ENCODE data around the gene CEP55. TPM values are rescaled to one million over a fixed set of nuclear protein-coding genes. Genes with fewer than 3 reads are reported as not detected.

The CEP55 gene
- total RNA-seq, 2 experiments from 2014 or later, result 88.0 to 91.3 TPM

DNA sequence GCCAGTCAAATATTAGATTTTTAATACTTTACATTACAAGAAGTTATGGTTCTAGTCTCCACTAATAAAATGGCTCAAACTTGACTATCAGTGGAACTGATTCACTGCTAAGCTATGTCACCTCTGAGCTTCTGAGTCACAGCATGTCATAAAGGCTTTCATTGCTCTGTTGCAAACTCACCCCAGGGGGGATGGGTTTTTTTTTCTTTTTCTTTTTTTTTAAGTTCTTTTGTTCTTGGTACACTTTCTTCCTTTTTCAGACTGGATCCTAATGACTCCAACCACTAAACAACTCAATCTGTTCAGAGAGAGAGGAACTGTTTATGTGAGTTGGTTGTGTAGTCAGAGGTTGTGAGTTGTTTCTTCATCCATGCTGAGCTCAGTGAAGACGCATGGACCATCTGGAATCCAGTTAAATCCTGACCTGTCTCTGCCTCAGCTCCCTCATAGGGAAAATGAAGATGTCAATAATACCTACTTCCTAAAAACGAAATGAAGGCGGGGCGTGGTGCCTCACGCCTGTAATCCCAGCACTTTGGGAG, 25.2 kb upstream of the CEP55 start:
- intact Hi-C loops (cut with micrococcal nuclease), result loop anchor here (1.0 kb wide), 1 partner anchor 11 kb away; the partner anchor contains the start of gene MYOF
- Mint-ChIP-seq H3K9me3 (peaks cover 2% of the 10 kb centered on the region), H3K4me1 (ENCODE audit: low read depth) (peaks cover 19% of the 10 kb centered on the region), H3K27me3 (no peaks in the 10 kb centered on the region), H3K27ac (no peak overlapping the region), H3K4me3 (no peak overlapping the region), H3K36me3 (peaks cover 12% of the 10 kb centered on the region)
- no peak for DNase-seq
- POLR2A ChIA-PET, result interaction anchor here (0.6 to 2.2 kb wide), 5 partner anchors 11 to 477 kb away, joined by 4 to 9 read pairs (median 6); partner anchors contain the start of gene MYOF
- CTCF ChIA-PET, result interaction anchor here (0.8 to 4.6 kb wide), 6 partner anchors 9 to 119 kb away, joined by 3 to 52 read pairs (median 5); partner anchors contain the start of gene MYOF

DNA sequence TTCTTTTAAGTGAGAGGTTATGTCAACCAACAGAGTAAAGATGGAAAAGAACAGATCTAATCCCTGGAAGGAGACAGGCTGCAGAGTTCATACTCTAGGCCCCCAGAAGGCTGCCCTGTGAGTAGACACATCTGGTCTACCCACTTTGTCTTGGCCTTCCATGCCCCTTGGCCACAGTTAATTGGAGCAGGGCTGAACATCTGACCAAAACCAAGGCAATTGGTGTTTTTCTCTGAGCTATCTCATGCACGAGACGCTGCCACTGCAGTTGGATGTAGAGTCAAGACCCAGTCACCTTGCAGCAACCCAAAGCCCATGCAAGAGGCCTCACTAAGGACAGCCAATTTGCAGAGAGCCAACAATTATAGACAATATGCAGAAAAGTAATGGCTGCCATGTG, 23.3 kb upstream of the CEP55 start:
- intact Hi-C loops (cut with micrococcal nuclease), result no loop called here
- Mint-ChIP-seq H3K4me3 (no peak overlapping the region), H3K36me3 (peaks cover 14% of the 10 kb centered on the region), H3K27me3 (no peaks in the 10 kb centered on the region), H3K9me3 (peaks cover 2% of the 10 kb centered on the region), H3K27ac (no peak overlapping the region), H3K4me1 (ENCODE audit: low read depth) (peaks cover 18% of the 10 kb centered on the region)
- DNase-seq, result no peak
- POLR2A ChIA-PET, result interaction anchor here (1.5 kb wide), 1 partner anchor 9 kb away, joined by 3 read pairs; the partner anchor contains the start of gene MYOF
- CTCF ChIA-PET, result interaction anchor here (1.4 to 2.0 kb wide), 3 partner anchors 9 to 97 kb away, joined by 4 to 11 read pairs (median 8); partner anchors contain the start of gene MYOF

DNA sequence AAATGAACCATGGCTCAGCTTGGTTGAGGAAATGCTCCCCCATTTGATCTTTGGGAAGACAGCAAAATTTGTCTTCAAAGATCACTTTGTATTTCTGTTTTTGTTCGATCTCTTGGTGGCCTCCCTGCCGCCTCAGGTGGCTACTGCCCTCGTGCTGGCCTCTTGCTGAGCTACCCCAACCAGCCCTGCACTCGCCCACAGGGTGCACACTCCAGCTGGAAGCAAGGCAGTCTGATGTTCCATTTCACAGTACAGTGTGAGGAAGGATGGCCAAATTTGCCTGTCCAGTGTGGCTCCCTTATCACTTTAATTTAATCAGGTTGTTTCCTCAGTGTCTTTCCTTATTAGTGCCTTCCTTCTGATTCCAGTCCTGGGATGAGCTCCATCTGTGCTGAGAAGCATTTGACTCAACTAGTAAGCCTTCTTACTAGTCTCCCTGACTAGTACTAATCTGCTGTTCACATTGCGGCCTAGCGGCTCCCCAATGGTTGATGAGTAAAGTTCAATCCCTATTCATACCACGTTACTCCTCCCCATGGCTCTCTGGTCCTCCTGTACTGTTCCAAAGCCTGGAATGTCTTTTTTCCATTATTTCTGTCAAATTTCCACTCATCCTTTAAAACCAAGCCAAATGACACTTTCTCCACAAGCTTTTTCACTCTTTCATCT, 22.5 kb upstream of the CEP55 start:
- ChIA-PET CTCF (interaction anchor here (0.5 to 2.0 kb wide), 5 partner anchors 8 to 104 kb away, joined by 3 to 11 read pairs (median 4); partner anchors contain the start of gene MYOF), POLR2A (interaction anchor here (1.5 kb wide), 1 partner anchor 8 kb away, joined by 3 read pairs; the partner anchor contains the start of gene MYOF)
- no peak for DNase-seq
- H3K27me3 Mint-ChIP-seq, result no peaks in the 10 kb centered on the region
- H3K9me3 Mint-ChIP-seq, result peaks cover 2% of the 10 kb centered on the region
- intact Hi-C loops (cut with micrococcal nuclease), result no loop called here
- no peak overlapping the region for H3K27ac Mint-ChIP-seq
- no peak overlapping the region for H3K4me3 Mint-ChIP-seq
- H3K4me1 Mint-ChIP-seq (ENCODE audit: low read depth), result peaks cover 12% of the 10 kb centered on the region
- H3K36me3 Mint-ChIP-seq, result peaks cover 9% of the 10 kb centered on the region

DNA sequence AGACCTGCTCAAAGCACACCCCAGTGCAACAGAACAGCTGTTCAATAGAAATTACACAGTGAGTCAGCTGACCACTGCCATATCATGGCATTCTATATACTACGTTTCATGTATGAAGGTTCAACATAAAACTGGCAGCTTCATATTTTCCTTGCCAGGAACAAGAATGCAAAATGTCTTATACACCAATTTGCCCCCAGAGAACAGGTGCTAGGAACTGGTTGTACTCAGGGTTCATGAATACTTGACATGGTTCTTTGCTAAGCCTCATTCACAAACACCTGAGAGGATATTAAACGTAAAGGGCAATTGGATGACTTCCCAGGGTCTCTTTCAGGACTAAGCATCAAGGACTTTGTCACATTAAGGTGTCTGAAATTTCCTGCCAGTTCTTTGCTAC, 21.2 kb upstream of the CEP55 start:
- H3K4me1 Mint-ChIP-seq (ENCODE audit: low read depth), result peaks cover 20% of the 10 kb centered on the region
- H3K36me3 Mint-ChIP-seq, result peaks cover 8% of the 10 kb centered on the region
- CTCF ChIA-PET, result interaction anchor here (1.1 to 2.9 kb wide), 2 partner anchors 37 to 99 kb away, joined by 3 to 20 read pairs; no protein-coding TSS in a partner anchor
- intact Hi-C loops (cut with micrococcal nuclease), result no loop called here
- no peak overlapping the region for H3K4me3 Mint-ChIP-seq
- no peak overlapping the region for H3K27ac Mint-ChIP-seq
- peaks cover 2% of the 10 kb centered on the region for H3K9me3 Mint-ChIP-seq
- POLR2A ChIA-PET, result interaction anchor here (0.6 to 1.1 kb wide), 3 partner anchors 45 to 62 kb away, joined by 3 to 4 read pairs (median 4); no protein-coding TSS in a partner anchor
- DNase-seq, result no peak
- H3K27me3 Mint-ChIP-seq, result no peaks in the 10 kb centered on the region

DNA sequence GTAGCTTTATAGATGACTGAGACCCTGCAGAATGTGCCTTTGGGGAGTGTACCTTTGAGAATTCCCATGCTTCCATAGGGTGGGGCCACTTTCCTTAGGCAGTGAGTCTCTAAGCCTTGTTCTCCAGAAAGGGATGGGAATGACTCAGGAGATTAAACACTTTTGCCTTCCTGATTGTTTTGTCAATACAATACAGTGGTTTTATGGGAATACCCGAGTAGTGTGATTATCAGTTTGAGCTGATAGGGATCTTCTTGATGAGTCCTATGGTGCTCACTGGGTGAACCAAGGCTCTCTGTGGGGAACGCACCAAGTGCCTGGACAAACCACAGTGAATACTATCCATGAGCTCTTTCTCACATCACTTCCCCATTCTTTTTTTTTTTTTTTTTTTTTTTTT, 20.5 kb upstream of the CEP55 start:
- intact Hi-C loops (cut with micrococcal nuclease), result no loop called here
- DNase-seq, result no peak
- H3K4me3 Mint-ChIP-seq, result no peak overlapping the region
- peaks cover 5% of the 10 kb centered on the region for H3K36me3 Mint-ChIP-seq
- POLR2A ChIA-PET, result no interaction called here
- H3K27ac Mint-ChIP-seq, result no peak overlapping the region
- CTCF ChIA-PET, result interaction anchor here (1.1 to 2.9 kb wide), 2 partner anchors 36 to 99 kb away, joined by 3 to 20 read pairs; no protein-coding TSS in a partner anchor
- H3K27me3 Mint-ChIP-seq, result no peaks in the 10 kb centered on the region
- no peaks in the 10 kb centered on the region for H3K9me3 Mint-ChIP-seq
- H3K4me1 Mint-ChIP-seq (ENCODE audit: low read depth), result peaks cover 18% of the 10 kb centered on the region

DNA sequence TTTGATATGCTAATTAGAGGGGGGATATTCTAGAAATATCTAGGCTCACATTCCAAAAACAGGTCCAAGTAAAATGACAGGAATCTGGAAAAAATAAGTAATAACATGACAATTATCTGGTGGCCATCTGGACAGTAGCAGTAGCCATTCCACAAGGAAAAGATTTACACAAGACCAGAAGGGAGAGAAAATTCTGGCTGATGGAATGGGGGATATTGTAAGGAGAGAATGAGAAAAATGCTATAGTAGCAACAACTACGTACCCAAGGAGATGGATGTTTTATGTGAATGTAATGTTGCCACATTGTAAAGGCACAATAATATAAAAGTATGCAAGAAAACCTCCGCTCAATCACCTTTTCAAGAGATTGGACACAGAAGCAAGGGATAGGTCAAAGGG, 19.7 kb upstream of the CEP55 start:
- Mint-ChIP-seq H3K4me3 (no peak overlapping the region), H3K27ac (no peak overlapping the region), H3K4me1 (ENCODE audit: low read depth) (peaks cover 19% of the 10 kb centered on the region), H3K27me3 (no peaks in the 10 kb centered on the region), H3K9me3 (no peaks in the 10 kb centered on the region), H3K36me3 (peaks cover 5% of the 10 kb centered on the region)
- ChIA-PET CTCF (interaction anchor here (2.9 kb wide), 1 partner anchor 100 kb away, joined by 20 read pairs; no protein-coding TSS in a partner anchor), POLR2A (no interaction called here)
- DNase-seq, result no peak
- intact Hi-C loops (cut with micrococcal nuclease), result no loop called here

DNA sequence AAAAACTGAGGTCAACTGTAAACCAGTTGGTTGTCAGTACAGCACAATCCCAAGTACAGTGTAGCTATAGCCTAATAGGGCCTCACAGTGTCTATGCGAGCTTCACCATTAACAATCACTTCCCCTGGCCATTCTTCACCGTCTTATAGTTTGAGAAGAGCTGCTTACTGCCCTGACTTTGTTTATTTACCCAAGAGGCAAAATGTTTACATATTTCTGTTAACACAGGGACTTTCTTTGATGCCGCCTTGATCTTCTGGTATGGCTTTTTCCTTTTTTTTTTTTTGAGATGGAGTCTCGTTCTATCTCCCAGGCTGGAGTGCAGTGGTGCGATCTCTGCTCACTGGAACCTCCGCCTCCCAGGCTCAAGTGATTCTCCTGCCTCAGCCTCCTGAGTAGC, 17.5 kb upstream of the CEP55 start:
- no peak for DNase-seq
- peaks cover 5% of the 10 kb centered on the region for H3K36me3 Mint-ChIP-seq

DNA sequence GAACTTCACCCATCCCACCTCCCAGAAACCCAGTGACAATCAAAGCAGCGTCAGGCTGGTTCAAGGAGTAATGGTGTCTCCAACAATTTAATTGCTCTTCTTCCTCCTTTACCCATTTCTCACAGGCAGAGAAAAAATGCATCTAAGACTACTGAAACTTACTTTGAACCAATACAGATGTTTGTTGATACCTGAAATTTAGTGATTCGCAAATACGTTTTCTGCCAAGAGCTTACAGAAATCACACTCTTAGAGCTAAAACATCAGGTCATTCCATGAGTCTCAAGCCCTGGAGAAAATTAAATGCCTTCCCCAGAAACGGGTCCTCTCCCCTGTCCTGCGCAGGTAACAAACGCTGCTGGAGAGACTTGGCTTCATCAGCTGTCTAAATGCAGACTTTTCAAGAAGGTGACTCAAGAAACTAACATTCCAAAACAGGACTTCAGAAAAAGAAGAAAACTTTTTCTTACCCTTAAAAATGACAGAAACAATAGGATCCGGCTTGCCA, 14.7 kb upstream of the CEP55 start:
- DNase-seq, result no peak
- Mint-ChIP-seq H3K27ac (peak overlapping the region; percentile 88), H3K9me3 (no peaks in the 10 kb centered on the region), H3K36me3 (peaks cover 1% of the 10 kb centered on the region), H3K27me3 (peaks cover 3% of the 10 kb centered on the region), H3K4me3 (peak overlapping the region; percentile 88), H3K4me1 (ENCODE audit: low read depth) (peaks cover 23% of the 10 kb centered on the region)
- CTCF ChIA-PET, result interaction anchor here (0.7 to 12.3 kb wide), 29 partner anchors 9 to 638 kb away, joined by 3 to 422 read pairs (median 6); partner anchors contain the start of gene CEP55
- intact Hi-C loops (cut with micrococcal nuclease), result loop anchor here (1.0 to 2.0 kb wide), 7 partner anchors 10 to 401 kb away; partner anchors contain the start of gene CEP55
- POLR2A ChIA-PET, result interaction anchor here (0.7 to 3.2 kb wide), 14 partner anchors 8 to 633 kb away, joined by 3 to 59 read pairs (median 6); partner anchors contain the start of genes CEP55 and EXOC6

More for the DNA sequence above, 17.5 kb upstream of the CEP55 start:
- intact Hi-C loops (cut with micrococcal nuclease), result no loop called here
- Mint-ChIP-seq H3K4me3 (no peak overlapping the region), H3K27ac (no peak overlapping the region), H3K9me3 (no peaks in the 10 kb centered on the region), H3K4me1 (ENCODE audit: low read depth) (peaks cover 23% of the 10 kb centered on the region), H3K27me3 (no peaks in the 10 kb centered on the region)
- ChIA-PET CTCF (interaction anchor here (0.8 to 1.6 kb wide), 3 partner anchors 99 to 102 kb away, joined by 3 to 9 read pairs (median 3); no protein-coding TSS in a partner anchor), POLR2A (no interaction called here)

DNA sequence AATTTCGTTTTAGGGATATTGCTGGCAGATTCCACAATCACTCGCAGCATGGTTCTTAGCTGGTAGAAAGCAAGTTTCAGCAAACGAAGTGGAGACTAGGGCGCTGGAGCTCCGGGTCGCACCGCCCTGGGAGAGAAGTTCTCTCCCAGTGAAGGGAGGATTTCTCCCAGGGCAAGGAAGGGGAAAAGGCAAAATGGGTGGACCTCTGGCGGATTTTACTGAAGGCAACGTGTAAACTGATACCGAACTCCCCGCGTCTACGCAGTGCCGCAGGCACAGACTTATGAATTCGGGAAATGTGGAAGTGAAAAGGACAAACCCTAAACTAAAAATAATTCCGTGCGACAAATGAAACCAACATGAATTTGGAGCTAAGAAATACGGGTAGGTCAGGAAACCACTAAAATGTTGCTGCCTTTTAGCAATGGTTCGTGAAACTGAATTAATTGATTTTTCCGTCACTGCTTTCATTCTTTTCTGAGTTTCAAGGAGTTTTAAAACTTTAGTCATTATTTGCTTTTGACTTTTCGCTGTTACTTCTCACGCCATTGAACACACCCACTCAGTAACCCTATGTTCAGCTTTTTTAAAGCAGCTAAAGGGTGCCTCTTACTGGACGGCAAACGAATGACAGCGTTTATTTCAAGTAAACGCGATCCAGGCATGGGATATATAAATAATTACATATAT, 14.1 kb upstream of the CEP55 start, which contains the start of gene MYOF:
TSS of gene MYOF (minus strand) at position 190 of the 690 bp plus-strand sequence. CDS start at position 50, 140 bp downstream.
- DNase-seq, result peak; percentile 65
- H3K36me3 Mint-ChIP-seq, result no peaks in the 10 kb centered on the region
- H3K9me3 Mint-ChIP-seq, result no peaks in the 10 kb centered on the region
- peaks cover 23% of the 10 kb centered on the region for H3K4me1 Mint-ChIP-seq (ENCODE audit: low read depth)
- ChIA-PET POLR2A (interaction anchor here (0.7 to 3.2 kb wide), 18 partner anchors 9 to 1267 kb away, joined by 3 to 59 read pairs (median 4); partner anchors contain the start of genes CEP55 and EXOC6), CTCF (interaction anchor here (0.6 to 12.3 kb wide), 43 partner anchors 9 to 639 kb away, joined by 3 to 422 read pairs (median 5); partner anchors contain the start of gene CEP55)
- H3K27me3 Mint-ChIP-seq, result peaks cover 3% of the 10 kb centered on the region
- peak within 1 kb of the TSS; percentile 88 for H3K27ac Mint-ChIP-seq
- peak within 1 kb of the TSS; percentile 88 for H3K4me3 Mint-ChIP-seq
- intact Hi-C loops (cut with micrococcal nuclease), result loop anchor here (1.0 to 2.0 kb wide), 7 partner anchors 11 to 401 kb away; partner anchors contain the start of gene CEP55

DNA sequence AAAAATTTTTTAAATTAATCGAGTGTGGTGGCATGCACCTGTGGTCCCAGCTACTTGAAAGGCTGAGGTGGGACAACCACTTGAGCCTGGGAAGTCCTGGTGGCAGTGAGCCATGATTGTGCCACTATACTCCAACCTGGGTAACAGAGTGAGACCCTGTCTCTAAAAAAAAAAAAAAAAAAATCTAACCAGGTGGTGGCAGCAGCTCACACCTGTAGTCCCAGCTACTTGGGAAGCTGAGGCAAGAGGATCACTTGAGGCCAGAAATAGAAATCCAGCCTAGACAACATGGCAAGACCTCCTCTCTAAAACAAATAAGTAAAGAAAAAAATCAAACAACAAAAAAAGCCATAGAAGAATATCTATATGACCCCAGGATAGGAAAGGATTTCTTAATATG, 10.7 kb upstream of the CEP55 start:
- no peak overlapping the region for H3K4me3 Mint-ChIP-seq
- intact Hi-C loops (cut with micrococcal nuclease), result no loop called here
- H3K36me3 Mint-ChIP-seq, result no peaks in the 10 kb centered on the region
- ChIA-PET CTCF (interaction anchor here (0.8 to 12.3 kb wide), 4 partner anchors 26 to 195 kb away, joined by 3 to 422 read pairs (median 18); no protein-coding TSS in a partner anchor), POLR2A (no interaction called here)
- H3K27ac Mint-ChIP-seq, result no peak overlapping the region
- no peak for DNase-seq
- no peaks in the 10 kb centered on the region for H3K9me3 Mint-ChIP-seq
- H3K27me3 Mint-ChIP-seq, result peaks cover 12% of the 10 kb centered on the region
- peaks cover 13% of the 10 kb centered on the region for H3K4me1 Mint-ChIP-seq (ENCODE audit: low read depth)

DNA sequence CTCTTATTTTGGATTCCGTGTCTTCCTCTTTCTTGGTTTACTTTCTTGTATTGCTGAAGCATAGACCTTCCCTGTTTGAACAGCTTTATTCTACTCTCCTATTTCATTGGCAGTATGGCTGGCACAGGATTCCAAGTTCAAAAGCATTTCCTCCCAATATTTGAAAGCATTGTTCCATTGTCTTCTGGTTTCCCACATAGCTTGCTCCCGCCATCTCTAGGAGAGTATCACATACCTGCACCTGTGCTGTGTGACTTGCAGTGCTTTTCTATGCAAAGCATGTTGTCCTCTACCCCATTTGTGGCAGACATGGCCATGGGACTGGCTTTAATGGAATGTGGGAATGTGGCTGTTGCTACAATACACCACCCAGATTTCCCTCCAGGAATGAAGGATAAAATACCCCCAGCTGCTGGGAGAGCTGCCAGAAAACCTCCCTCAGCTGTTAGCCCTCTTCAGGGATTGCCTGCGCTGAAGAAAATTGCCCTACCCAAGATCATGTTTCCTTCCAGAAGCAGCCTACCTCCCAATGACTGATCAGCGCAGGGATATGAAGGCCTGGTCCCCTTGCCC, 7.4 kb upstream of the CEP55 start:
- no peaks in the 10 kb centered on the region for H3K36me3 Mint-ChIP-seq
- peaks cover 12% of the 10 kb centered on the region for H3K27me3 Mint-ChIP-seq
- POLR2A ChIA-PET, result no interaction called here
- CTCF ChIA-PET, result interaction anchor here (0.9 to 12.3 kb wide), 6 partner anchors 18 to 524 kb away, joined by 3 to 422 read pairs (median 4); no protein-coding TSS in a partner anchor
- no peak for DNase-seq
- H3K4me3 Mint-ChIP-seq, result no peak overlapping the region
- intact Hi-C loops (cut with micrococcal nuclease), result no loop called here
- H3K9me3 Mint-ChIP-seq, result no peaks in the 10 kb centered on the region
- H3K4me1 Mint-ChIP-seq (ENCODE audit: low read depth), result no peaks in the 10 kb centered on the region
- no peak overlapping the region for H3K27ac Mint-ChIP-seq

Data from activated CD4-positive, alpha-beta memory T cell treated with anti-CD3 and anti-CD28 coated beads for 36 hours (primary cell).